ENCODE data around the gene DNER. TPM values are rescaled to one million over a fixed set of nuclear protein-coding genes. Genes with fewer than 3 reads are reported as not detected.

DNER gene
- total RNA-seq, 4 donors from 2014 or later: 0.31 to 13.3 (median 6.3) TPM

DNA sequence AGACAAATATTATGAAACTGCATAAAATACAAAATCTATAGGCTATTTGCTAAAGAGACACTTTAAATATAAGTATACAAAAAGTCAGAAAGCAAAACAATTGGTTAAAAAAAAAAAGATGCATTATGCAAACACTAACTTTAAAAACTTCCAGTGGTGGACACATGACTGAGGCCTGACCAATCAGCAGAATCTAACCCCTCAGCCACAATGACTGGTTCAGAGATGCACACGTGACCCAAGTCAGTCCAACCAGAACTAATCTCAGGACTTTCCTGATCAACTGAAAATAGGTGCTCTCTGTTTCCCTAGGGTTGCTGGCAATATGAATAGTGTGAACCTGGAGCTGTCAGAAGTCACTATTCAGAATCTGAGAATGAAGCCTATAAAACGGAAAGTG is 22.7 kb downstream of the DNER start:
- Histone ChIP-seq H3K36me3 (no peaks in the 10 kb centered on the region), H3K27ac (no peak overlapping the region), H3K27me3 (peaks cover 11% of the 10 kb centered on the region), H3K4me3 (no peak overlapping the region), H3K9me3 (peaks cover 0 to 7% (median 0%) of the 10 kb centered on the region in 3 donors), H3K4me1 (no peaks in the 10 kb centered on the region)
- TF ChIP-seq EP300 (IDR thresholded peaks at IDR 0.05) (no peak), CTCF (IDR thresholded peaks at IDR 0.05) (no peak), POLR2A (IDR thresholded peaks at IDR 0.05) (no peak), POLR2AphosphoS5 (IDR thresholded peaks at IDR 0.05) (no peak)
- ATAC-seq: no peak
- 81 to 87% methylated on average over 2 of the region's 2 CpGs for WGBS, 2 donors (ENCODE audit: low coverage in 1 of 2)

DNA sequence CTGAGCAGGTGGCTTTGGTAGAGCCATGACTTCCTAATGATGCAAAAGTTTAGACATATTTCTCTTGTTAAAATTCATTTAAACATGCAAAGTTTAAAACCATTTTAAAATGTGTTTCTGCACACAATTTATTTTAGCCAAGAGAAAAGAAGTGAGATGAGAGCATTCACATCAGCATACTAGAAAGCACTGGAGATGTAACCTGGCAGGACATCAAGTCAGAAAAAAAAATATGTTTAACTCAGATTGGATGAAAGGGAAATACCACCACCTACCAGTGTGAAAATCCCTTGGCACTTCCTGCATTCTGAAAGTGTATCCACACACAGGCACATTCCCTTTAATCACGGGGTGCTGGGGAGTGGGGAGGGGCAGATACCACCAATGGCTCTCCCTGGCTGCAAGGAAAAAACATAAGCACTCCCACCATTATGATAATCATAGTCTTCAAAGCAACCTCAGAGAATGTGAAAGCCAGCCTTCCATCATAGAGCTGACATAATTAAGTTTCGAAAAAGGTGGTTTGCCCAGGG is 25.0 kb downstream of the DNER start:
- H3K4me3 ChIP-seq: no peak overlapping the region
- no peak for ATAC-seq
- peaks cover 0 to 7% (median 0%) of the 10 kb centered on the region in 3 donors for H3K9me3 ChIP-seq
- H3K27ac ChIP-seq: no peak overlapping the region
- no peak for TF ChIP-seq POLR2A (IDR thresholded peaks at IDR 0.05)
- H3K36me3 ChIP-seq: no peaks in the 10 kb centered on the region
- 51 to 65% methylated on average over 2 of the region's 2 CpGs for WGBS, 2 donors (ENCODE audit: low coverage in 1 of 2)
- peaks cover 20% of the 10 kb centered on the region for H3K27me3 ChIP-seq
- H3K4me1 ChIP-seq: no peaks in the 10 kb centered on the region

DNA sequence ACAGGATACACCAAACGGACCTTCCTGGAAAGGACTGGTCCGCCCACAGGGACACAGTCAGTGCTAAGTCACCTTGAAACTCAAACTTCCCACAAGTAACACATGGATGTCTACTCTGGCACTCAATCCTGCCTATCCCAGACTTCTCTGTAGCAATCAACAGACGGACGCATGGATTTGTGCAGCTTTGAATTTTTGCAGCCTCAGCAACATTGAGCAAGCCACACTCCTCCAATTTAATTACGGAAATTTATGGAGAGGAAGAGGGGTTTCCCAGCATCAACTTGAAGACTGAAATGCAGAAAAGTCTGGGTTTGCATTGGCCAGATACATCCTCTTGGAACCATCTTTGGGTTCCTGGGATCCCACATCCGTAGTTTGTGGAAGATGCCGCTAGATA is 26.2 kb downstream of the DNER start:
- Histone ChIP-seq H3K36me3 (no peaks in the 10 kb centered on the region), H3K27me3 (peaks cover 20% of the 10 kb centered on the region), H3K27ac (no peak overlapping the region), H3K4me1 (no peaks in the 10 kb centered on the region), H3K9me3 (peaks cover 0 to 7% (median 0%) of the 10 kb centered on the region in 3 donors), H3K4me3 (no peak overlapping the region)
- WGBS, 2 donors (ENCODE audit: low coverage in 1 of 2): 79 to 95% methylated on average over 5 to 7 of the region's 7 CpGs
- no peak for ATAC-seq
- no peak for TF ChIP-seq CTCF (IDR thresholded peaks at IDR 0.05)
- no peak for TF ChIP-seq POLR2AphosphoS5 (IDR thresholded peaks at IDR 0.05)
- TF ChIP-seq EP300 (IDR thresholded peaks at IDR 0.05): no peak
- TF ChIP-seq POLR2A (IDR thresholded peaks at IDR 0.05): no peak

- TF ChIP-seq POLR2AphosphoS5 (IDR thresholded peaks at IDR 0.05): no peak
- WGBS, 2 donors (ENCODE audit: low coverage in 1 of 2): 74% methylated on average over 2 to 5 of the region's 6 CpGs
- no peak overlapping the region for H3K4me3 ChIP-seq
- peaks cover 21% of the 10 kb centered on the region for H3K27me3 ChIP-seq
- H3K36me3 ChIP-seq: no peaks in the 10 kb centered on the region
- no peak for ATAC-seq
- no peak overlapping the region for H3K27ac ChIP-seq
- no peaks in the 10 kb centered on the region for H3K4me1 ChIP-seq
- peaks cover 0 to 7% (median 0%) of the 10 kb centered on the region in 3 donors for H3K9me3 ChIP-seq
Observed at GRCh38 chr2:229686122-229686919, 28.0 kb downstream of the DNER start.

DNA sequence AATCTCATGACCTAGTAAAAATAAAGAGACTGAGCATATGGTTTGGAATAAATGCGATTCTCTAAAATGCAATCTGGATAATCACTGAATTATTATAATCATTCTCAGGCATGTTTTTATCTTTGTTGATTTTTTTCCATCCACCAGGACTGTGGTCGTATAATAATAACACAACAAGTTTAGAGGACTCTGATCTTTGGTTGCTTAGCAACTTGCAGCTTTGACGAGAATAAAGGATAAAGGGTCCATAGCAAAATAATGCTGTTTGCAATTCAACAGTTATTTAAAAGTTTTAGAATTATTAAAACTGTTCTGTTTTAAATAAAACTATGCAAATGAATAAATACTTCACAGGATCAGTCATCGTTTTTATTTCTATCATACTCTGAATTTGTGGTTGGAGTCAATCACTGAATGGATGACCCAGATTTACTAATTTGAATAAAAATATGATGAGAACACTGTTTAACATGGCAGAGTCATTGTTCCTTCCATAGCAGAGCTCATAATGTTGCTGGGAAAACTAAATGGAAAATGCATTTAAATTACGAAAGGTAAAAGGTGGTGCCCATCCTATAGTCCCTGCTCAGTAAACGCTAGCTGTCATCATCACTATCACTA is 29.3 kb downstream of the DNER start:
- H3K4me3 ChIP-seq: no peak overlapping the region
- ATAC-seq: no peak
- TF ChIP-seq POLR2AphosphoS5 (IDR thresholded peaks at IDR 0.05) (no peak), EP300 (IDR thresholded peaks at IDR 0.05) (no peak), POLR2A (IDR thresholded peaks at IDR 0.05) (no peak), CTCF (IDR thresholded peaks at IDR 0.05) (no peak)
- no peak overlapping the region for H3K27ac ChIP-seq
- H3K9me3 ChIP-seq: peaks cover 0 to 7% (median 0%) of the 10 kb centered on the region in 3 donors
- H3K36me3 ChIP-seq: no peaks in the 10 kb centered on the region
- peaks cover 34% of the 10 kb centered on the region for H3K27me3 ChIP-seq
- 66 to 75% methylated on average over 6 of the region's 6 CpGs for WGBS, 2 donors (ENCODE audit: low coverage in 1 of 2)
- H3K4me1 ChIP-seq: no peaks in the 10 kb centered on the region
